ENCODE data around the gene SMG6.

DNA sequence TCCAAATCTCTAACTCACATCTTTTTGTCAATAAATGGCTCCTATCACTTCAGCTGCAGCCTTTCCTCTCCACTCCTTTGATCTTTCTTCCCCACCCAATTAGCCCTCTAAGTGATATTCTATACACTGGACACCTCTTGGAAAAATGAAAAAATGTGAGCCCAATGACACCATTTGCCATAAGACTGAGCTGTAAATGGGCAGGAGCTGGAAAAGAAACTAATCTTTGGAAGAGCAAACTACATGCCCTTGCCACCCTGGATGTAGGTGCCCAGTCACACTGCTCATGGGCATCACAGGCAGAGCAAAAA lies 80.0 kb downstream of the SMG6 start:
- TF ChIP-seq CTCF (IDR thresholded peaks at IDR 0.05) (no peak), POLR2A (IDR thresholded peaks at IDR 0.05) (no peak)

Data from esophagus squamous epithelium (tissue), 4 donors.